ENCODE measurements around the gene ZNF829. TPM values are rescaled to one million over a fixed set of nuclear protein-coding genes. Genes with fewer than 3 reads are reported as not detected.

Gene ZNF829
- total RNA-seq, 1 donor from 2014 or later, result 9.4 TPM

Small RNA genes within 50 kb of the gene (small RNA-seq; reads per million reads assigned to genes)
- gene RF00019, result not detected

Other genes with a start within 250 kb of the ZNF829 start
- 49.7 TPM for gene ZNF461, start 249.5 kb downstream of the ZNF829 start, total RNA-seq
- gene ZNF567, start 228.7 kb downstream of the ZNF829 start, total RNA-seq, result 19.2 TPM
- gene ZNF850, start 143.5 kb downstream of the ZNF829 start, total RNA-seq, result 6.1 TPM
- gene ZNF790, start 77.9 kb downstream of the ZNF829 start, total RNA-seq, result 26.1 TPM
- gene ZNF345, start 65.4 kb downstream of the ZNF829 start, total RNA-seq, result 24.9 TPM
- 49.7 TPM for gene ZNF568, start within 50 bp of the ZNF829 start, total RNA-seq
- gene ZNF420, start 162.1 kb upstream of the ZNF829 start, total RNA-seq, result 53.8 TPM

Measured in frontal cortex (tissue), 1 donor.